GM21825 (cell line): ENCODE results near the gene BAD.
A peak's percentile ranks its signal among the peaks of the same experiment; 100 is the strongest.

Source experiments
- ATAC-seq: cut with Tn5 transposase; IDR thresholded peaks from one replicate; pipeline ENCODE4 v1.9.1; 2021; ENCODE audit warnings: mild to moderate bottlenecking, moderate library complexity; ENCODE audit not compliant: unreplicated experiment

The BAD gene

DNA sequence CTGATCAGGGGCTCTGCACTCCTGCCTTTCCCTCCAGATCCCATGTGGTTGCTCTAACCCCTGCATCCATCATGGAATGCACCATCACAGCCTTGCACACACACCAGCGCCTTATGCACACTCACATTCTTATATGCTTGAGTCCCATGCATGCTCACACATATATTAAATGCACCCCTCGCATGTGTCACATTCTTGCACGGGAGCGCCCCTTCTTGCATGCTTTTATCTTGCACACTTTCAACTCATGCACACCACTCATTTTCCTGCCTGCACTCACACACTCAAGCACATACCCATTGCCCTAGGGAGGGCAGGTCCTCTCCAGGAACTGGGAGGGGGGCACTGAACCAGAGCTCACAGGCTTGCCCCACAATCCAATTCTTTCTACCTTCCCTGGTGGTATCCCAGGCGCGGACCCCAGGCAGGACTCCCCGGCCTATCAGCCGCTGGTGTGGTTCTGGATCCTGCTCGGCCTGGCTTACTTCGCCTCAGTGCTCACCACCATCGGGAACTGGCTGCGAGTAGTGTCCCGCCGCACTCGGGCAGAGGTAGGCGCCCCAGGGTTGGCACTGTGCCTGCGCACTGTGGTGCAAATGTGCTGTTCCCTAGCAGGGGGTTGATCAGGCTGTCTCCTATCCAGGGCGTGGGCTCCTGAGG, 13.4 kb upstream of the BAD start:
- ATAC-seq = no peak

DNA sequence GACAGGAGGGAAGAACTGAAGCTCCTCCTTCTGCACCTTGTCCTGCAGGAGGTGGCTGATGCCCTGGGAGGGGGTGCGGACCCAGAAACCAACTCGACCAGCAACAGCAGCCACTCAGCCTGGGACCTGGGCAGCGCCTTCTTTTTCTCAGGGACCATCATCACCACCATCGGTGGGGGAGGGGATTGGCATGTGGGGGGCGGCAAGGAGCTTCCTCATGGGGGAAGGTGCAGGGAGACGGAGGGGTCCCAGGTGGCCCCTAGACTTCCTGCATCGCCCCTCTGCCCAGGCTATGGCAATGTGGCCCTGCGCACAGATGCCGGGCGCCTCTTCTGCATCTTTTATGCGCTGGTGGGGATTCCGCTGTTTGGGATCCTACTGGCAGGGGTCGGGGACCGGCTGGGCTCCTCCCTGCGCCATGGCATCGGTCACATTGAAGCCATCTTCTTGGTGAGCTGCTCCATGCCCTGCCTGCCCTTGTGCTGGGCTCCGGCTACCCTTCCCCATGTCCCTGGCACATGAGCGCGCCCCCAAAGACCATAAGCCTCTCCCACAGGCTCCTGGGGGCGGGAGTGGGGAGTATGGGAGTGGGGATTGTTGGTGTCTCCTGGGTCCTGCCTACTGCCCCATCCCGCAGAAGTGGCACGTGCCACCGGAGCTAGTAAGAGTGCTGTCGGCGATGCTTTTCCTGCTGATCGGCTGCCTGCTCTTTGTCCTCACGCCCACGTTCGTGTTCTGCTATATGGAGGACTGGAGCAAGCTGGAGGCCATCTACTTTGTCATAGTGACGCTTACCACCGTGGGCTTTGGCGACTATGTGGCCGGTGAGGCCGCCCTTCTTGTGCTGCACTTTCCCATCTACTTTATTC, 12.6 kb upstream of the BAD start:
- no peak for ATAC-seq

DNA sequence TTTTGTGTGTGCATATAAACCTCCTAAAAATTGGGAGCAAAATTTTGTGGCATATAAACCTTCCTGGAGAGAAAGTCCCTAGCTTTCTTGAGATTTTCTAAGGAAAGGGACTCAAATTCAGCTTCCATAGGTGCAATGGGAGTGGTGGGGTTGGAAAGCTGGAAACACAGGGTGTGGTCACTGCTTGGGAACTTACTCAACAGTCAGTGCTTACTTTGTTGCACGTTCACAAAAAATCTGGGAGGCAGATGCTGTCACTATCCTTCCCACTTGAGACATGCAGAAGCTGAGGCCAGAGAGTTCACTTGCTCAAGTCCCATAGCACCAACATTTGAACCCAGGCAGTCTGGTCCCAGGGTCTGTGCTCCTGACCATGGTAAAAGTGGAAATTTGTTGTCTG, 11.8 kb upstream of the BAD start:
- ATAC-seq = no peak

DNA sequence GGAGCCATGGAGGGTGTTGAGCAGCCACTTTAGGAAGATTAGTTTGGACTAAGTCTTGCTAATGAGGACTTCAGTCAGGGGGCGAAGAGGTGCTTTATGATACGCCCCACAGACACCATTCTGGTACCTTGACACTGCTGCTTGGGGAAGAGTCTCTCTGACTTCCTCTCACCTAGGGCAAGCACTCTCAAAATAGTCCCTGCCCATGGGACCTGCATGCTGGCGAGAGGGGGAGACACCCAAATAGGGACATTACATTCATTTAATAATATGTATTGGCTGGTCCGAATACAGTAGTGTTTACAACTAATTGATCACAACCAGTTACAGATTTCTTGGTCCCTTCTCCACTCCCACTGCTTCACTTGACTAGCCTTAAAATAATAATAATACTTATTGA, 11.3 kb upstream of the BAD start:
- no peak for ATAC-seq

DNA sequence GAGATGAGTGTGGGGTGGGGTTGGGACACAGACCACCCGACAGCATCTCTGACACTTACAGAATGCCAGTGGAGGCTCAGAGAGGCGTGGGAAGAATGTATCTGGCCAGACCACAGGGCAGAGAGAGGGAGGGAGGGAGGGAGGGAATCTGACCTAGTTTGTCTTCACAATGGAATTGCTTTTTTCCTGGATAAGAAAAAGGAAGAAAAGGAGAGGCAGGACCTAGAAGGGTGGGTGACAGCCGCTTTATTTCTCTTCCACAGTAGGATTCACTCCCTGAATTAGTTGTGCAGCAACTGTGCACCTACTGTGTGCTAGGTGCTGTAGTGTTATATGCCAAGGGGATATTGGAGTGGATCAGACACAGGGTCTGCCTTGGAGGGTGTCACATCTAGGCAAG, 10.3 kb upstream of the BAD start:
- ATAC-seq = no peak

DNA sequence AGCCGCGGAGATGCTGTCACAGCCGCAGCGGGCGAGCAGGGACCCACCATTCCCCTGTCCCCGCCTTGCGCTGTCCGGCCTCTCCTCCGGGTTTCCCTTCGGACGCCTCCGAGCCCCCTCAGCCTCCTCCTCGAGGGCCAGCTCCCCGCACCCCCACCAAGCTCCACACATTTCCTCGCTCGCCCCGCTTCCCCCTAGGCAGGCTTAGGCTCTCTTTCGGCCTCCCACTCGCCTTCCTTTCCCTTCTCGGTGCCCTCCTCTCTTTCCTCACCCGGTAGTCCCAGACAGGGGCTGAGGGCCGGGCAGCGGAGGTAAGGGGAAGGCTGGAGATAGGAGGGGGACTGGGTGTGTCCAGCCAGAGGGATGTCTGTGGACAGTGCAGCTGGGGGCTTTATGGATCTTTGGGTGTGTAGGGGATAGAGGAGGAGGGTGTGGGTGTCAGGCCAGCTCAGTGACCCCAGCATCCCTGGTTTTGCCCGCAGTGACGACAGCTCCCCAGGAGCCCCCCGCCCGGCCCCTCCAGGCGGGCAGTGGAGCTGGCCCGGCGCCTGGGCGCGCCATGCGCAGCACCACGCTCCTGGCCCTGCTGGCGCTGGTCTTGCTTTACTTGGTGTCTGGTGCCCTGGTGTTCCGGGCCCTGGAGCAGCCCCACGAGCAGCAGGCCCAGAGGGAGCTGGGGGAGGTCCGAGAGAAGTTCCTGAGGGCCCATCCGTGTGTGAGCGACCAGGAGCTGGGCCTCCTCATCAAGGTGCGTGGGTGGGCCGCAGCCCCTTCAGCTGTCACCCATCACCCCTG, 8.2 kb upstream of the BAD start:
- ATAC-seq = no peak

DNA sequence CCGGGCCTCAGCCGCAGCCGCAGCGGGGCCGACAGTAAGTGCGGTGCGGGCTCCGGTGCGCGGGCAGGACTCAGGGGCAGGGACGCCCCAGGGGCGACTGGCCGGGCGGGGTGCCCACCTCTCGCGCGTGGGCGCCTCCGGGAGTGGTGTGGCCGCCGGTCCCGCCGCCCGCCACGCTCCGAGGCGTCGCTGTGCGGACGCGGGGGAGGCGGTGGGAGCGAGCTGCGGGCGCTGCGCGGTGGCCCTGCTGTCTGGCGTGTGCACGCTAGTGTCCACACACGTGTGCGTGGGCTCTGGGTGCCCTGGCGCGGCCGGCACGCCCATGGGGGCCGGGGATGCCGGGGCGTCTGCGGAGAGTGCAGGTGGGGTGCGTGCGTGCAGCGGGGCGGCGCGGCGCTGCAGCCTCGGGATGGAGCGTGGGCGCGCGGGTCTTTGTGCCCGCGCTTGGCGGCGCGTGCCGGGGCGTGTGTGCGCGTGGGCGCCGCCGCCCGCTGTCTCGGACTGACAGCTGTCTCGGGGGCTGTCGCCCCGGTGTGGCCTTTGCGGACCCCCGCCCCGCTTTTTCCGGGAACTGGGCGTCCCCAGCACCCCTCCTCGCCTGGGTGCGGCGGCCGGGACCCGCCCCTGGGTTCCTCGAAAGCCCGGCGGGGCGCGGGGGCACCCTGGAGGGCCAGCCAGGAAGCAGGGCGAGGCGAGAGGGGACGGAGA, 7.4 kb upstream of the BAD start:
- no peak for ATAC-seq

DNA sequence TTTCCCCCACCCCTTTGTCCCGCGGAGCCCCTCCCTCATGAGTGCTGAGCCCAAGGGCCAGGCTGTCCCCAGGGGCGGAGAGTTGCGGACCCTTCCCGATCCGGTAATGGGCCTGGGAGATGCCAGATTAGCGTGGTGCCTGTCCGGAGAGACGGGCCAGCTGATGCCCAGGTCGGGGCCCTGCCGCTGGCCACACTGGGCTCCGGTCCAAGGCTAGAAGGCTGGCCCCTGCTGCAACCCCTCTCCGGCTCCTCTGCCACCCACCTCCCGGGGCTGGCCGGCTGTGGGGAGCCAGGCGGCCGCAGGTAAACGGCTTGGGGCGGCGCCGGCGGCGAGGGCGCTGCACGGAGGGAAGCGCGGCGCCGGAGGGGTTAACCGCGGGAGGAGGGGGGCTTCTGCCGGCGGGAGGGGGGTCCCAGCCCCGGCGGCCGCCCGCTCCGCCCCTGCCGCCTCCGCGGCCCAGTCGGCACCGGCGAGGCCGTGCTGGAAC, 6.8 kb upstream of the BAD start, which contains the start of gene KCNK4:
TSS of gene KCNK4 (plus strand) at position 41 of the 490 bp plus-strand sequence. CDS start 1,717 bp downstream, outside the sequence.
- no peak for ATAC-seq

DNA sequence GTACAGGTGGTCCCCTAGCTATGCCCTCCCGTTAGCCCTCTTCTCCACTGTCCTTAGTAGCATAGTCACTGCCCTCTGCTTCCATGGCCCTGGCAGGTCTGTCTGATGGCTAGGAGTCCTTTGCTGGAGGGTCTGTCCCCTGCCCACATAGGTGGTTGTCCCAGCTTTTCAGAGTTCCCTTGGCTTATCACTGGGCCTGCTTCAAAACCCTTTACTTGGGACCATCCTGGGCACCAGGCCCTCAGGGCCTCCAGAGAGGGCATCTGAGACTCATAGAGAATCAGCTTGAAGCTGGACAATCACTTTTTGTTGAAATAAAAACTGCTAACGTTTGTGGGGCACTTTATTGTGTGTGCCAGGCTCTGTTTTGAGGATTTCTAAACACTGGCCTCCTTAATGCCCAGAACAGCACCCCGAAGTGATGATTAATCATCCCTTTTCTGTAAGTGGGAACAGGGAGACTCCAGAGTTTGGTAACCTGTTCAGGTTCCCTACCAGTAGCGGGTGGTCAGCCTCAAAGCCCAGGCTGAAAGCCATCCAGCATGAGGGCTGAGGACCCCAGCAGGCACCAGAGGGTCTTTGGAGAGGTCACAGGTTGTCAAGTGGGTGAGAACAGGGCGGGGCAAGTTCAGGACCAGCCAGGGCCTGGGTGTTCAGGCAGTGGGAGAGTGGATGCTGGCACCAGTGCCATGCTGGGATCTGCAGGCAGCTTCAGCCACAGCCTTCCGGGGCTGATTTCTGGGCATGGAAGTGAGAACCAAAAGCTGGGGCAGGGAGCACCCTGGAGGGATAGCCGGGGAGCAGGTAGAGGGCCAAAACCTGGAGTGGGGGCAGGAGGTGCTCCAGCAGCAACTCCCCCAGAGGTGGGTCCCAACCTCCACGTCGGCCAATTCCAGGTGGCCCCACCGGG, 6.1 kb upstream of the BAD start:
- no peak for ATAC-seq

DNA sequence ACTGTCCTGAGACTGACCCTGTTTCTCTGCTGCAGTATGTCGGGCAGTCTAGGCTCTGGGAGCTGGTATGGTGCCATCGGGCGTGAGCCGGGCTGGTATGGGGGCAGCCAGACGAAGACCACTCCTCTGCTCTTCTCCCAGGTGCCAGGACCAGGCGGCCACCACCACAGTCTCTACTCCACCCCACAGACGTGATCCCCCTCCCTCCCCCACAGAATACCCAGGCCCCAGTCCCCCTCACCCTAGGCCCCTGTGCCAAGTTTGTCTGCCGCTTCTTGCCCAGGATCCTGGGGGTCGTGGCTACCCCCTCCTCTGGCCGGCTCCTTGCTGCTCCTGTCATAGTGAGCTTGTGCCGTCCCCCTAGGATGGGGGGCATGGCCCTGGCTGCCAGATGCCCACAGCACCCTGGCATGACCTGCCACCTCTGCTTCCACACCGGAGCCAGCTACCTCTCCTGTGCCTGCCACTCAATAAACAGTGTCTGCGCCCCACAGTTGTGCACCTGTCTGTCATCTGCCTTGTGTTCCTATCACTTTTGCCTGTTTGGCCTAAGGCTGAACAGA, 4.6 kb upstream of the BAD start:
- ATAC-seq = no peak

DNA sequence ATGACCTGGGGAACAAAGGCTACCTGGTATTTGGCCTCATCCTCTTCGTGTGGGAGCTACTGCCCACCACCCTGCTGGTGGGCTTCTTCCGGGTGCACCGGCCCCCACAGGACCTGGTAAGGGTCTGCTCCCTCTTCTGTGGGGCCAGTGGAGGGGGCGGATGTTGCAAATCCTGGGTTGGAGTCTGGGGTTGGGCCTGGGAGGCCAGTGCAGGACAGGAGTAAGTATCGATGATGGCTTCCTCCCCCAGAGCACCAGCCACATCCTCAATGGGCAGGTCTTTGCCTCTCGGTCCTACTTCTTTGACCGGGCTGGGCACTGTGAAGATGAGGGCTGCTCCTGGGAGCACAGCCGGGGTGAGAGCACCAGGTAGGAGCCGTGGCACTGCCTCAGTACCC, 3.9 kb upstream of the BAD start:
- no peak for ATAC-seq

DNA sequence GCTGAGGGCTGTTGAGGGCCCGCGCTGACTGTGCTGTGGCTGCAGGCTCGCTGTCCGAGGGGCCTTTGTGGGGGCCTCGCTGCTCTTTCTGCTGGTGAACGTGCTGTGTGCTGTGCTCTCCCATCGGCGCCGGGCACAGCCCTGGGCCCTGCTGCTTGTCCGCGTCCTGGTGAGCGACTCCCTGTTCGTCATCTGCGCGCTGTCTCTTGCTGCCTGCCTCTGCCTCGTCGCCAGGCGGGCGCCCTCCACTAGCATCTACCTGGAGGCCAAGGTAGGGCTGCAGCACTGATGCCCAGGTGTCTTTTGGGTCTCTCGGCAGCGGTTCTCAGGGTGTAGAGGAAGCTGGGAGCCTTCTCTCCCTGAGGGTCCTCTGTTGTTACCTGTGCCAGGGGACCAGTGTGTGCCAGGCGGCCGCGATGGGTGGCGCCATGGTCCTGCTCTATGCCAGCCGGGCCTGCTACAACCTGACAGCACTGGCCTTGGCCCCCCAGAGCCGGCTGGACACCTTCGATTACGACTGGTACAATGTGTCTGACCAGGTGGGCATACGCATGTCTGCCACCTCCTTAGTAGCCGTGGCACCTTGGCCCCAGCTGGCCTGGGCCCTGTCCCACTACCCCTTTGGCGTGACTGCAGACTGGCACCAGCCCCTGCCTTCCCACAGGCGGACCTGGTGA, 3.3 kb upstream of the BAD start:
- ATAC-seq = no peak

DNA sequence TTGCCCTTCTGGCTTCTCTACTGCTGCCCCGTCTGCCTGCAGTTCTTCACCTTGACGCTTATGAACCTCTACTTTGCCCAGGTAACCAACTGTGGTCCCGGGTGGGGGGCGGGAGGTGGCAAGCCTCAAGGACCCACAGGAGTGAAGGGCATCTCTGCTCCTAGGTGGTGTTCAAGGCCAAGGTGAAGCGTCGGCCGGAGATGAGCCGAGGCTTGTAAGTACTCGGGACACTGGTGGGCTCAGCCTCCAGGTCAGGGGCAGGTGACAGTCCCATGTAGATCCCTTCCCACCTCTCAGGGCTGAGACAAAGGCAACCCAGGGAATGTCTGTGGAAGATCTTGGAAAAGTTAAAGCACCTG, 2.3 kb upstream of the BAD start:
- ATAC-seq = no peak

DNA sequence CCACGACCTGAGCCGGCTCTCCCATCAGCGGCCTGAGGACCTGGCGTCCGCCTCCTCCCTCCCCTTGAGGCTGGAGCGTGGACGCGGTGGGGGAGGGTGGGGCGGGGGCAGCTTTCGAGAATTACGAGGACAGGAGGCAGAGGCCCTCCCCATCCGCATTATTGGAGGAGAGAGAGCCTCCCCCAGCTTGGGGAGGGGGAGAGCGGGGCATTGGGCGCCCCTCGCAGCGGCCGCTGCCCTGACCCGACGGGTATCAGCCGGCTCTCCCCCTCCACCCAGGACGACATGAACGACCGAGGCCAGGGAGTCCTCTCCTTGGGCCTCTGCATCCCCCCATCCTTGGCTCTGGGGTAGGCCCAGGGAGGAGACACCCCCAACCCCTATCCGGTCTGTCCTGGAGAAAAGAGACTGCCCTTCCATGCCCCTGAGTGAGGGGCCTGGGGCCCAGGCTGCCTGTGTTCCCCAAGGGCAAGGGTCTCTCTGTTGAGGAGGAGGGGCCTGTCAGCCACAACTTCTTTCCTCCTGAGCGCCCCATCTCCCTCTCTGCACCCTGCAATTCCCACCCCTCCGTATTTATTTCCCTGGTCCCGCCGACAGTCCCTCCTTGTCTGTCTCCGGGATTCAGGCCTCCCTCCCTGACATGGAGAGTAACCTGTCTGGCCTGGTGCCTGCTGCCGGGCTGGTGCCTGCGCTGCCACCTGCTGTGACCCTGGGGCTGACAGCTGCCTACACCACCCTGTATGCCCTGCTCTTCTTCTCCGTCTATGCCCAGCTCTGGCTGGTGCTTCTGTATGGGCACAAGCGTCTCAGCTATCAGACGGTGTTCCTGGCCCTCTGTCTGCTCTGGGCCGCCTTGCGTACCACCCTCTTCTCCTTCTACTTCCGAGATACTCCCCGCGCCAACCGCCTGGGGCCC, 1.7 kb upstream of the BAD start:
- no peak for ATAC-seq

DNA sequence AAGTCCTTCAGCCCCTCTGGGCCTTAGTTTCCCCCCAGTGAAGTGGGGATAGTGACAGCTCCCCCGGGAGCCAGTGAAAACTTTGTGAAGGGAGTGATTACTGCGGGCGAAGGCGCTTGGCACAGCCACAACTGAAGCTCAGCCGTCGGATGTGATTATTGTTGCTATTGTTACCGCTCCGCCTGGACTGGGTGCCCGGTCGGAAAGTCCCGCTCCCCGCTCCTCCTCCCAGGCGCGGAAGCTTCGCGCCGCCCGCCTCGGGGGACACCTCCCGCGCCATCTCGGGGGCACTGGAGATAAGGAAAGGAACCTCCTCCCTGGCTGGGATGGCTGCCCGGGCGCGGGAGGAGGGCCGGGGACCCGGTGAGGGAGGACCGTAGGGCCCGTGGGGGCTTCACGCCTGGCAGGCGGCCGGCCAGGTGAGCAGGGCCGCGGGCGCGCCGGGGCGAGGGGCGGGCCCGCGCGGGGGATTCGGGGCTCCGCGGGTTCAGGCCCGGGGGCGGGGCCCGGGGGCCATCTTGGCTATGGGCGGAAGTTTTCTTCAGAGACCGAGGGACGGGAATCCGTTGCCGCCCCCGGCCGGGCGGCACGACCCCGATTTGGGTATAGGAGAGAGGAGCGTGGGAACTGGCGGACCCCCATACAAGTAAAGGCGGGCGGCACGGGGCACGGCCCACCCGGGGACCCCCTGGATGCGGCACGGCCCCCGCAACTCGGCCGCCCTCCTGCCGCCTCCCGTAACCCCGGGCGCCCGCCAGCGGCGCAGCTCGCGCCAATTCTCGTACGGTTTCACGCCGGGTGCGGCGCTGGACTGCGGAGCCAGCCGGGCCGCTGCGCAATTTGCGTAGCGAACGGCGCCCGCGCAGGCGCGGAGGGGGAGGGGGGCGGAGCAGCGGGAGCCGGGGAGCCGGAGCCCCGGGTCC, 758 bp upstream of the BAD start, which contains the start of gene GPR137:
TSS of gene GPR137 (plus strand) at position 887 of the 923 bp plus-strand sequence. CDS start 677 bp downstream, outside the sequence.
- peak; percentile 45 for ATAC-seq

DNA sequence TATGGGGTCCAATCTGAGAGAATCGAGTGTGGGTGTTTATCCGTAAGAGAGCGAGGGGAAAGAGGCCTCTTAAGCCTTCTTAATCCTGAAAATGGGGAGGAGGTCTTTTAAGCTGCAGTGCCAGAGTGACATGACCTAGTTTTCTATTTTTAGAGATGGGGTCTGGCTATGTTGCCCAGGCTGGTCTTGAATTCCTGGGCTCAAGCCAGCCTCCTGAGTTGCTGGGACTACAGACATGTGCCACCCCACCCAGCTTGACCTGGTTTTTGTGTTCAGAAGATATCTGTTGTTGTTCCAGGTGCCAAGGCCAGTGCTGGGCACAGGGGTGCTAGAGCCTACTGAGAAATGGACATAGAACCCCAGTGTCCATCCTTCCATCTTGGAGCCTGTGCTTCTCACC, 1.4 kb downstream of the BAD start:
- ATAC-seq = no peak
